Retina (tissue), 1 donor: ENCODE results near the gene MLXIP.

Source experiments
- DNase-seq: peaks from one replicate; pipeline ENCODE4 v3.0.0-alpha.2; 2016

Gene MLXIP

DNA sequence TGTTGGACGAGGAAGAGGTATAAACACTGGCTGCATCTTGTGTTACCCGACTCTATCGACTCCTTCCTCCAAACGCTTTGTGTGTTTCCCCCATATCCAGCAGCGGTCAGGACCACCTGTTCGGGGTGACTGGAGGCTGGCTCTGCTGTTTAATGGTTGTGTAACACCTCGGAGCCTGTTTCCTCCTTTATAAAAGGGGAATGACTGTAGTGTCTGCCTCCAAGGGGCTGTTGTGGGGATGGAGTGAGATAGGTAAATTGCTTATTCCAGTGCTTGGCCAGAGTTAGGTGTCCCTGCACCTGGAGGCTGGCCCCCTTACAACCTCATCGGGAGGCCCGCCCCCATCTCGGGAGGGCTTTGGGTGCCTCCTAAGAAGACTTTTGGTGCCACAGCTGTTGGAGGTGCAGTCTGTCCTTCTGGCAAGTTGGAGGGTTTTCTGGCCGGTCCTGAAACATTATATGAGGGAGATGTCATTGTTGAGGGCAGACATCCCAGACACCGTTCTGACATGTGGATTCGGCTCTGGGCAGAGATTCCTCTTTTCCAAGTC lies 1.1 kb downstream of the MLXIP start:
- no peak for DNase-seq

DNA sequence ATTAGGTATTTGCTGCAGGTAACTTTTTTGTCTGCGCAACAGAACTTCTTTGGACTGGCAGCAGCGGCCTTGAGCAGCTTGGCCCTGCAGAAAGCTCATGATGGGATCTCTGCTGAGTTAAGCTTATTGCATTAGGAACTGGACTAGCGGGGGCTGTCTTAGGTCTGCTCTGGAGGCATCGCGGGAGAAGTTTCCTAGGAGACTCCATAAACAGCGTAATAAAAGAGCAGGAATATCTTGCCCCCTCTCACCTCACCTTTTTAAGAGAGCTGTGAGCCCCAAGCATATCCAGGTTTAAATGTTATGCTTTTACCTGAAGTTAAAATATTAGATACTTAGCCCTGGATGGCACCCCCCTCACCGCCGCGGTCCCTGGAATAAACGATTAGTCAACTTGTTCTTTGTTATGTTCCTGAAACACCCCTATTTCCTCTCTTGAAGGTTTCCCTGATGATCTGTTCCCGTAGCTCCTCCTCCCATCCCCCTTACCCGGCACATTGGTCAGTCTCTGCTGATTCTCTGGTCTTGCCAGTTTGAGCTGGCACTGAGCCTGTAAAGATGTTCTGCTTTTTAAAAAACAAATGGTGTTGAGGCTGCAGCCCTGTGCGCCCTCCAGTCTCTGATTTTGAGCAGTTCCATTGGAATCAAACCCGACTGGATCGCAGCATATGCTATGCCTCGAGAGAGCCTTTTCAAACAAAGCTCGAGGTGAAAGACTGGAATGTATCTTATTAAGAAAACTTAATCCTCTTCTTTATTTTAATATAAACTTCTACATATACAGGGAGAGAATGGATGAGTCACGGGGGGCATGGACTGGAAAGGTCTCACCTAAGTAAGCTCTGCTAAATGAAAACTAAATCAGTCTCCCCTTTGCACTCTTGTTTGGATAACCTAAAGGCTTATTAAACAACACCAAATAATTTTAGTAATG lies 1.9 kb downstream of the MLXIP start:
- DNase-seq = no peak

DNA sequence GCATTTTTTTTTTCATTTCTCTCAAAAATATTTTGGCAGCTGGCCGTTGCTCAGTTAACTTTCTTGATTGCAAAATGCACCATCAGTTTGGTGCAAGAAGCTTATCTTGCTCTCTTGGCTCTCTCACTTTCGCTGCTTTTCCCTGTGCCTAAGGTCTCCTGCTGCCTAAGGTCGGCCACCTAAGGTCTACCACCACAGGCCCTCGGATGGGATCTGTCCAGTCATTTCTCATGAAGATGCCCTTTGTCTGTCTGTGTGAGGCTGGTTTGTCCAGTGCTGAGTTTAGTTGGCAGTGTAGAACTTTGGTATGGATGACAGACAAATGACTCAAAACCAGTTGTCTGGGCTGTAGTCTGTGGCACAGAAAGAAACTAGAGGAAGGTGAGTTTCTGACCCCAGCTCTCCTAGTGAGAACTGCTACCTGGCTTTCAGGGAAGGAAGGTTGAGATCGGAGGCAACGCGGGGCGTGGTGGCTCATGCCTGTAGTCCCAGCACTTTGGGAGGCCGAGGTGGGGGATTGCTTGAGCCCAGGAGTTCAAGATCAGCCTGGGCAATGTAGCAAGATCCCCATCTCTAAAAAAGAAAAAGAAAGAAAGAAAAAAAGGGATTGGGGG lies 2.6 kb downstream of the MLXIP start:
- no peak for DNase-seq

DNA sequence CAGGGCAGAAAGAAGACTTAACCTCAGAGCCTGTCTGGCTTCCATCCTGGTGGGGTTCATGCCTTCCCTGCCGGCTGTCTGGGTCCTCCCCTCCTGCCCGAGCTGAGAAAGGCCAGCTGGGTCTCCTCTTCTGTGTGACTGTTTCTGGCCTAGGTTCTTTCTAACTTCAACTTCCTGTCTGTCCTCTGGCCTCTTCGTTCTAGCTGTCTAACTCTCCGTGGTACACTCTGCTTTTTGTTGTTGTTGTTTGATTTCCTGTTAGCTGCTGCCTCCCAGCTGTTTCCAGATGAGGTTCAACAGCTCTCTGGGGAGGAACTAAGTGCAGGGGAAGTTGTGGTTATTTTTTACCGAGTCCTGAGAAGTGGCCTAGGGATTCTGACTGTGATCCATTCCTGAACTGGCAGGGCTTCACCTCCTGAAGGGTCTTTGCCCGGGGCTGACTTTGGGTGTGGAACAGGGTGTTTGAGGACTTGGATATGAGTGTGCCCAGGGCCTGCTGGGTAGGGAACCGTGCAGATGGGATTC lies 3.2 kb downstream of the MLXIP start:
- DNase-seq = no peak

DNA sequence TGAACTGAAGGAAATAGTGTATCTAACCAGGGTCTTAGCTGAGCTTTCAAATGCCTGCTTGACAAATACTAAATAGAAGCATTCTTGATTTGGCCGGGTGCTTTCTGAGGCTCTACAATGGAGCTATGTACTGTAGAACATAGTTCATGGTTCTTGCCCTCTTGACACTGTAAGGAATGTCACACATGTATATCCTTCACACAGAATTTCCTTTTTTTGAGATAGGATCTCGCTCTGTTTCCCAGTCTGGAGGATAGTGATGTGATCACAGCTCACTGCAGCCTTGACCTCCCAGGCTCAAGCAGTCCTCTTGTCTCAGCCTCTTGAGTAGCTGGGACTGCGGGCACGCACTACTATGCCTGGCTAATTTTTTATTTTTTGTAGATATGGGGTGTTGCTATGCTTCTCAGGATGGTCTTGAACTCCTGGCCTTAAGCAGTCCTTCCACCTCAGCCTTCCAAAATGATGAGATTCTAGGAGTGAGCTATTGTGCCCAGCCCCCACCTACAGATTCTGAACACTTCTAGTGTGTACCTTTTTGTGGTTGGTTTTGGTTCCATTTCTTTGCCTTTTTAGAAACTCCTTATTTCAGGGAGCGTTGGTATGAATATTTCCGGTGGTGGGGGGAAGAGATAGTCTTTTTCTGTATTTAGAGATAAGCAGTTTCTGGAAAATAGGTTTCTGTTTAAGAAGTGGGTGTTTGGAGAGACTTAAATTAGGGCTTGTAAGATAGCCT lies 4.2 kb downstream of the MLXIP start:
- no peak for DNase-seq

DNA sequence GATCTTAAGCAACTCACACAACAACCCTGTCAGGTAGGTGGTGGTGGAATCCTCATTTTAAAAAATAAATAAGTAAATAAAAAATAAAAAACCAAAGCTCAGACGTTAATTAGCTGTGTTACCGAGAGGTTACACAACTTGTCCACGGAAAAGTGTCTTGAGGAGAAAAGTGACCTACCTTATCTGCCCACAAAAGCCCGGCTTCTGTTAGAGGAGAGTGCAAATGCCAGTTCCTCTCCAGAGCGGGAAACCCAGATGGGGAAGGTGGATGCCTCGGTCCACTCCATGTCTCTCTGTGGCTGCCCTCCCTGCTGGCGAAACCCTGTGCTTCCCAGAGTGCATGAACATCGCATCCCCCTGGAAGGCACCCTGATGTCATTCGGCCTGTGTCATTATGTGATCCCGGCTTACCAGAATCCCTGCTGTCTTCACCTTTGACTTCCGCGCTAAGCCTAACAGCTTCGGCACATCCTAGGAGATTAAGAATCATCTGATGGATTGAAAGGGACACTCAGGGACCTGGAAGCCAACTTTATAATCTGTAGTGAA lies 6.4 kb downstream of the MLXIP start:
- no peak for DNase-seq

DNA sequence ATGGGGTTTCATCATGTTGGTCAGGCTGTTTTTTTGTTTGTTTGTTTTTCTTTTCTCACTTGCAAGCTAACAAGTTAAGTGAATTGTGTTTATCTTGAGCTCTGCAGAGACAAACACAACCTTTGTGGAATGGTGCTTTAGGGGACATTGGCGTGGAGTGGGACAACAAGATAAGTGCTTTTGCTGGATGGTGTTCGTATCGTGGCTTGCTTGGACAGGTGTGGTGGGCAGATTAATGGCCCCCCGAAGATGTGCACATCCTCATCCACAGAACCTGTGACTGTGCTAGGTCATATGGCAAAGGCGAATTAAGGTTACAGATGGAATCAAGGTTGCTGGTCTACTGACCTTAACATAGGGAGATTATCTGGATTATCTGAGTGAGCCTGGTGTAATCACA lies 7.0 kb downstream of the MLXIP start:
- DNase-seq = no peak

DNA sequence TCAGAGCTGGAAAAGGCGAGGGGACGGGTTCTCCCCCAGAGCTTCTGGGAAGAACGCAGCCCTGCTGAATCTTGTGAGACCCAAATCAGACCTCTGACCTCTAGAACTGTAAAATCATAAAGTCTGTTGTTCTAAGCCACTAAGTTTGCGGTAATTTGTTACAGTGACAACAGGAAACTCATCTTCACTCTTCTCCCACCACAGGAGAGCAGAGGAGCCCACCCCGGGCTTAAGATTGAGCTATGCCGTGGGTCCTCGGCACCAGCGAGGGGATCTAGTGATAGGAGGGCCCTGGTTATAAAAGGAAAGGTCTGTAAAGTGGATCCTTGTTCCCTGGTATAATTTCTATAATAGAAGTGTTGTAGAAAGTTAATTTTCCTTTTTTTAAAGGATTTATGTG lies 7.6 kb downstream of the MLXIP start:
- no peak for DNase-seq

DNA sequence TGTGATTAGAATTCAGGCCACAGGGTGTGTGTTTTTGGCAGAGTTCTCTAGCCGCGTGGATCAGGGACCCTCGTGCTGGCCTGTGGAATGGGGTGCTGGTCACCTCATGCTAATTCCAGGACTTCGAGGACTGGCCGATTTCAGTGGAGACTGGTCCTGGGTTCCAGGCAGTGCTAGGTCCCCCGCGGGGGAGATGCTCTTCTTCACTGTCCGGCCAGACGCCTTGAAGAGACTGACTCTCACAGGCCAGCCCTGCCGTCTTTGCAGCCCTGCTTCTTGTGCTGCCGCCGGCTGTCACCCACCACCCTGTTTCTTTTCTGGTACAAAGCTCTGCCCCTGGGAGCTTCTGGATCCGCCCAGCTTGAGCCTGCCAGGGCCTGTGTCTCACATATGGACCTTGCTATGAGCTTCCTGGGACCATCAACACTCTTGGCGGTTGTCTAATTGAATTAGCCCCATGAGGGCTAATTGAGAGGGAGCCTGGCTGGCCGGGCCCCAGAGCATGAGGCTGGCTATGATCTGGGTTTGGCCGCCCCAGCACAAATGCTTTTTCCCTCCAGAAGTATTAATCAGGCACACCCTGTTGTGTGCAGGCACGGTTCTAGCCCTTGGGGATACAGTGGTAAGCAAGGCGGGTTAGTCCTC lies 8.2 kb downstream of the MLXIP start:
- DNase-seq = no peak

DNA sequence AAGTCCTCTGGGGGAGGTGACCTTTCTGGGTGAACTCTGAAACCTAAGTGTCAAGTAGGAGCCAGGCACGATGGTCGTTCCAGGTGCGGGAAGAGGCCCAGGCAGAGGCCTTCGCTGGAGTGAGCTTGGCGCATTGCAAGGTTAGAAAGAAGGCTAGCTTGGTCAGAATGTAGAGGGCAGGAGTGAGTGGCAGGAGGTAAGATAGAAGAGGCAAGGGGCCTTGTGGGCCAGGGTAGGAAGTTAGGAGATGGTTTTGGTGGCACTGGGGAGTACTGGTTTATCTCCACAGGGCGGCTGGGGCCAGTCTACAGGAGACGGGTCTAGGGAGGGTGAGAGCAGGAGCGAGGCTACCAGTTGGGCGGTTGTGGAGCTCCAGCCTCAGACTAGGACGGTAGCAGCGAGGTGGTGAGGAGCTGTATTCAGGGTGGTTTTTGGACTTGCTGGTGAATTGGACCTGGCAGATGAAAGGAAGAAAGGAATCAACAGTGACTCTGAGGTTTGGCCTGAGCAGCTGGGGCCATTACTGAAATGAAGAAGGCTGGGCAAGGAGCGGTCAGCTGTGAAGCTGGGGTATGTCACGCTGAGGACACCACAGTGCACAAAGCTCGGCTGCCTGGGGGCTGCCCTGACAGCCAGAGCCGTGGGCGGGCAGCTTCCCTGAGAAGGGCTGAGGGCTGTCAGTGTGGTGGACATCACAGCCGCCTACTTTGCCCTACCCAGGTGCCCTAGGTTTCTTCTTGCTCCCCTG lies 9.0 kb downstream of the MLXIP start:
- DNase-seq = peak; percentile 75

DNA sequence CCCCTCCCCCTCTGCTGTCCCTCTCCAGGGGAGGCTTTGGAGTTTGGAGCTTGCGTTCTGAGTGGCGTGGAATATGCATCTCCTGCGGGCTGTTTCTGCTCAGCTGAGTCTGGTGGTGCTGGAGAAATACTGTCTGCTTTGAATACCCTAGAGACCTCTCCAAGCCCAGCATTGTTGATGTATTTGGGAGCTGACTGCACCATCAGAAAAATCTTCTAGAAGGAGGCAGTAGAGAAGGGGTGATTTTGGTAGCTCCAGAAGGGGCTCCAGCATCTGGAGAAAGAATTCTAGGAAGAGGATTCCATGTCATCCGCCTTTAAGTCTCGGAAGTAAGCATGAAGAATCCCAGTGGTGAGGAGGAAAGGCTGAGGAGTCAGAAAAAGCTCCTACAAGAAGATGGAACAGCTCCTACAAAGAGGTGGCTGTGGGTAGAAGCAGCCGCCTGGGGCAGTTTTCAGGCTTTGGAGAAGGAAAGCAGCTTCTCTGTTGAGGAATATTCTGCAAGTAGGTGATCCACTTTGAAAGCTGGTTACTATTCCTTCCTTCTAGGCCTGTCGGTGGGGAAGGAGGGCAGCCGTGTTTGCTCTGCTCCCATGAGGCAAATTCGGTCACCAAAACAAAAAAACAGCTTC lies 9.7 kb downstream of the MLXIP start:
- DNase-seq = peak; percentile 40

DNA sequence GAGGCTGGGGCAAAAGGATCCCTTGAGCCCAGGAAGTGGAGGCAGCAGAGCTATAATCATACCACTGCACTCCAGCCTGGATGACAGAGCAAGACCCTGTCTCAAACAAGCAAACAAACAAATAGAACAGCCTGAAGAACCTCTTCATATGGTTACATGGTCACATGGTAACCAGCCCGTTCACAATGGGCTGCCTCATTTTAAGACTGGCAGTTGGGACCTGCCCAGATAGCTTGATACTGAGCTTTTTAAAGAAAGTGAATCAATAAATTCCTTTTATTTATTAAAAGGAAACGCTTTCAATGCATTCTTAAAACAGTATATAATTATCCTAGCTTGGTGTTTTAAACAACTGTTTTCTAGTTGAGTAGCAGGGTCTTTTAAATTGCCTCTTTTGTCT lies 10.5 kb downstream of the MLXIP start:
- DNase-seq = no peak

DNA sequence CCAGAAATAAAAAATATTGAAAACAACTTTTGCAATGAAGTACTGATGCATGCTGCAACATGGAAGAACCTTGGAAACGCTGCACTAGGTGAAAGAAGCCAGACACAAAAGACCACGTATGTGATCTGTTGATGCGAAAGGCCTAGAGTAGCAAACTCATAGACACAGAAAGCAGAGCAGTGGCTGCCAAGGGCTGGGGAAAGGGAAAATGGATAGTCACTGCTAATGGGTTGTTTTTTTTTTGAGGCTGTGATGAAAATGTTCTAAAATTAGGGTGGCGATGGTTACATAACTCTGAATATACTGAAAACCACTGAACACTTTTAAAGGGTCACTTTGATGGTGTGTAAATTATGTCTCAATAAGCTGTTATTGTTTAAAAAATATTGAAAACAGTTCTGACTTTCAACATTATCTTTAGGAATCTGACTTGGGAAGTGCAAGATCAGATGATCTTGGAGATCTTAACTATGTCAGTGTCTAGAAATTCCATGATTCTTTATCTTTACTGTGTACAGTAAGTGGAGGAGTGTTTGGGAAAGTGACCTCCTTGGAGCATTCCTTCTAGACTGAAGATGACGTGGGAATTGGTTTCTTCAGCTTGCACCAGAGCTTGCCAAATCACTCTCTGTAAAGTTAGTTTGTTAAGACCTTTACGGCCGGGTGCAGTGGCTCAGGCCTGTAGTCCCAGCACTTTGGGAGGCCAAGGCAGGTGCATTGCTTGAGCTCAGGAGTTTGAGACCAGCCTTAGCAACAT lies 12.4 kb downstream of the MLXIP start:
- no peak for DNase-seq

DNA sequence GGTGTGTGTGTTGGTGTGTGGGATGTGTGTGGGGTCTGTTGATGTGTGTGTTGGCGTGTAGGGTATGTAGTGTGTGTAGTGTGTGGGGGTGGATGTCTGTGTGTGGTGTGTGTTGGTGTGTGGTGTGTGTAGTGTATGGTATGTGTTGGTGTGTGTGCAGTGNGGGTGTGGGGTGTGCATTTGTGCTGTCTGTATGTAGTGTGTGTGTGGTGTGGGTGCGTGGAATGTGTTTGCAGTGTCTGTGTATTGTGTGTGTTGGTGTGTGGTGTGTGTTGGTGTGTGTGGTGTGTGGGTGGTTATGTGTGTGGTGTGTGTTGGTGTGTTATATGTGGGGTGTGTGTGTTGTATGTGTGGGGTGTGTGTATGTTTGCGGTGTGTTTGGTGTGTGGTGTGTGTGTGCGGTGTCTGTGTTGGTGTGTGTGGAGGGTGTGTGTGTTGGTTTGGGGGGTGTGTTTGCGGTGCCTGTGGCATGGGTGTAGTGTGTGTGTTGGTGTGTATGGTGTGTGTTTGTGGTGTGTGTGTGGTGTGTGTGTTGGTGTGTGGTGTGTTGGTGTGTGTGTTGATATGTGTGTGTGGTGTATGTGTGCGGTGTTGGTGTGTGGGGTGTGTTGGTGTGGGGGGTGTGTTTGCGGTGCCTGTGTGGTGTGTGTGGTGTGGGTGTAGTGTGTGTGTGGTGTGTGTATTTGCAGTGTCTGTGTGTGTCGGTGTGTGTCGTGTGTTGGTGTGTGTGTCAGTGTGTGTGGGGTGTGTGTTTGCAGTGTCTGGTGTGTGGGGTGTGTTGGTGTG lies 14.7 kb downstream of the MLXIP start:
- DNase-seq = no peak

DNA sequence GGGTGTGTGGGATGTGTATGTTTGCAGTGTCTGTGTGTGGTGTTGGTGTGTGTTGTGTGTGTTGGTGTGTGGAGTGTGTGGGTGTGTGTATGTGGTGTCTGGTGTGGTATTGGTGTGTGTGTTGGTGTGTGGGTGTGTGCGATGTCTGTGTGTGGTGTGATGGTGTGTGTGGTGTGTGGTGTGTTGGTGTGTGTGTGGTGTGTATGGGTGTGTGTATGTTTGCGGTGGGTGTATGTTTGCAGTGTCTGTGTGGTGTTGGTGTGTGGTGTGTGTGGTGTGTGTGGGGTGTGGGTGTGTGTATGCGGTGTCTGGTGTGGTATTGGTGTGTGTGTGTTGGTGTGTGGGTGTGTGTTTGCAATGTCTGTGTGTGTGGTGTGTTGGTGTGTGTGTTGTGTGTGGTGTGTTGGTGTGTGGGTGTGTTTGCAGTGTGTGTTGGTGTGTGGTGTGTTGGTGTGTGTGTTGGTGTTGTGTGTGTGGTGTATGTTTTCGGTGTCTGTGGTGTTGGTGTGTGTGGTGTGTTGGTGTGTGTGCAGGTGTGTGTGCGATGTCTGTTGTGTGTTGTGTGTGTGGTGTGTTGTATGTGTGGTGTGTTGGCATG lies 15.7 kb downstream of the MLXIP start:
- no peak for DNase-seq

DNA sequence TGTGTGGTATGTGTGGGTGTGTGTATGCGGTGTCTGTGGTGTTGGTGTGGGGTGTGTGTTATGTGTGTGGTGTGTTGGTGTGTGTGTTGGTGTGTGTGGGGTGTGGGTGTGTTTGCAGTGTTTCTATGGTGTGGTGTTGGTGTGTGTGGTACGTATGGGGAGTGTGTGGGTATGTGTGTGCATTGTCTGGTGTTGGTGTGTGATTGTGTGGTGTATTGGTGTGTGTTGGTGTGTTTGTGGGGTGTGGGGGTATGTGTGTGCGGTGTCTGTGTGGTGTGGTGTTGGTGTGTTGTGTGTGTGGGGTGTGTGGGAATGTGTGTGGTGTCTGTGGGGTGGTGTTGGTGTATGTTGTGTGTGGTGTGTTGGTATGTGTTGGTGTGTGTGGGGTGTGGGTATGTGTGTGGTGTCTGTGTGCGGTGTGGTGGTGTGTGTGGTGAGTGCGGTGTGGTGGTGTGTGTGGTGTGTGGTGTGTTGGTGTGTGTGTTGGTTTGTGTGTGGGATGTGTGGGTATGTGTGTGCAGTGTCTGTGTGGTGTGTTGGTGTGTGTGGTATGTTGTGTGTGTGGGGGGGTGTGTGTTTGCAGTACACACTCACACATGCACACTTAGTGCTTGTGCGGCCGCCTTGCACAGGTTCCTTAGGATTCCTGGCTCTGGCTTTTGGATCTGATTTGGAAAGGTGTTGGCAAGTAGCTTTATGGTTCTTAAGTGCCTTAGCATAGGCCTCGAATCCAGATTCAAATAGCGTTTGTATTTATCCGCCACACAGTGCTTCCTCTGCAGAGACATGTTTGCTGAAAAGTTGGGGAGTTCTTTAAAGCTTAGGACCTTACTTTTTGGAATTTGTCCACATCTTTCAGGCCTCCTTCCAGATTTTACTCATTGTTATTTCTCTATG lies 16.4 kb downstream of the MLXIP start:
- DNase-seq = no peak

DNA sequence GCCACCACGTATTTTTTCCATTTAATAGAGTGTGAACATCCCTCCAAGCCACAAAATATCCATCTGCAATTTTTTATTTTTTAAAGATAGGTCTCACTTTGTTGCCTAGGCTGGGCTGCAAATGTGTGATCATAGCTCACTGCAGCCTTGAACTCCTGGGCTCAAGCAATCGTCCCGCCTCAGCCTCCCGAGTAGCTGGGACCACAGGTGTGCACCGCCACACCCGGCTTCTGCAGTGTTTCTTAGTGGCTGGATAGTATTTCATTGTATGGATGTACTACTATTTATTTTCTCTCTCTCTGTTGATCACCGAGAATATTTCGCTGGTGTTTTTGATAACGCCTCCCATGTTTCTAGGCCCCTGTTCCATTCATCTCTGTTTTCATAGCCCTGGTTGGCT lies 17.5 kb downstream of the MLXIP start:
- no peak for DNase-seq

DNA sequence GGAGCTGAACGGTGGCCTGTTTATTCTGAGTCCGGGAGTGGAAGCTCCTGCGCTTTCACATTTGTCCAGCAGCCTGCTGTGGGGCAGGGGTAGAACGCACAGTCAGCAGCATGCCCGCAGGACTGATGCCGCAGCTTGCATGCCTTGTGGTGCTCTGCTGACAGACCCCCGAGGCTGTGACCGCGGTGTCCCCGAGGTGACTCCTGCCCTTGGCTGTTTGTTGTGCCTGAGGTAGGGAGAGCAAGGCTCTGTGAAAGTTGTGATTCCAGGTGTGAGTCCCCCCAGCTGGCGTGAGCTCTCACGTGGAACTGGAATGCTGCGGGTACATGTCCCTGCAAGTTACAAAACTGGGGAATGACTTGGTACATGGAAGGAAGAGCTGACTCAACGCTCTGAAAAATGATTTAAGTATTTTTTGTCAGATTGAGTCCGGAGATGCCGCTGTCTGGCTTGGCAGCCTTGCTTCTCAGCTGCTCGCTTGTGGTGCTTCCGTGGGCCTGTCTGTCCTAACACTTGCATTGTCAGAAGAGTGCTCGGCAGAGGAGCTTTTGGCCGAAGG lies 18.1 kb downstream of the MLXIP start:
- DNase-seq = no peak
